HepG2 (cell line): Measurements from ENCODE around the gene CYSLTR2. TPM values are rescaled to one million over a fixed set of nuclear protein-coding genes. Genes with fewer than 3 reads are reported as not detected.

Experiments
- DRAP1 ChIP-seq: IDR thresholded peaks from 2 replicates; pipeline ENCODE4 v1.6.1; 2016; ENCODE audit warnings: missing genetic modification reagents, missing compliant biosample characterization
- FUBP1 ChIP-seq: sonication (generic); formaldehyde crosslinking; IDR thresholded peaks from 2 replicates; pipeline ENCODE4 v1.5.1; 2020; ENCODE audit warnings: missing genetic modification reagents, mild to moderate bottlenecking, borderline replicate concordance
- HNF4G ChIP-seq, 2 experiments: sonication (generic) in 1 of 2; formaldehyde crosslinking in 1 of 2; IDR thresholded peaks; 2 replicates each; pipeline versions ENCODE4 v1.4.0 to v1.6.1; 2011 to 2020; ENCODE audit warnings: borderline replicate concordance in 2 of 2, low read depth in 2 of 2, mild to moderate bottlenecking in 2 of 2, low read length in 1 of 2, missing genetic modification reagents in 1 of 2, moderate library complexity in 1 of 2
- ISL2 ChIP-seq: sonication (generic); formaldehyde crosslinking; IDR thresholded peaks from 2 replicates; pipeline ENCODE4 v1.5.0; 2020; ENCODE audit warnings: missing genetic modification reagents
- RNF219 ChIP-seq: sonication (generic); formaldehyde crosslinking; IDR thresholded peaks from 2 replicates; pipeline ENCODE4 v1.5.0; 2020; ENCODE audit warnings: mild to moderate bottlenecking, missing genetic modification reagents
- XBP1 ChIP-seq: sonication (generic); formaldehyde crosslinking; IDR thresholded peaks from 2 replicates; pipeline ENCODE4 v1.5.0; 2020; ENCODE audit warnings: missing genetic modification reagents
- ZBTB1 ChIP-seq: sonication (generic); formaldehyde crosslinking; IDR thresholded peaks from 2 replicates; pipeline ENCODE4 v1.4.0; 2020; ENCODE audit warnings: missing genetic modification reagents, borderline replicate concordance
- ZKSCAN1 ChIP-seq: fragments of 150-350 bp; IDR thresholded peaks from 2 replicates; pipeline ENCODE4 v1.6.1; 2014; ENCODE audit warnings: low read length
- ZNF672 ChIP-seq: sonication (generic); formaldehyde crosslinking; IDR thresholded peaks from 2 replicates; pipeline ENCODE4 v1.8.1; 2022; ENCODE audit warnings: missing genetic modification reagents
- polyA plus RNA-seq, 8 experiments: library from polyadenylated mRNA; depleted of rRNA in 3 of 8; stranded (reverse) in 7 of 8; unstranded in 1 of 8; fragments of >200 nt; fragmentation: Illumina TruSeq in 4 of 8; extraction: Trizol in 4 of 8; gene quantifications; 2 replicates each; pipeline versions ENCODE4 v1.2.1 to v1.2.3, GENCODE V29; 2011 to 2016; ENCODE audit warnings: low read depth in 4 of 8, missing spikeins in 1 of 8, mixed read lengths in 1 of 8; ENCODE audit not compliant: insufficient read depth in 1 of 8
- total RNA-seq, 5 experiments: library from RNA; depleted of rRNA; stranded (reverse); fragments of >200 nt; fragmentation: Illumina TruSeq; extraction: Trizol; gene quantifications; 2 replicates each; pipeline ENCODE4 v1.2.3, GENCODE V29; 2016; ENCODE audit warnings: low read depth in 1 of 5

Gene CYSLTR2
- total and polyA plus RNA-seq, 2 of the 13 experiments (the other 11 are each of a cell fraction or from before 2014, with no cell fraction given), result not detected

GRCh38 chr13:48656608-48657007, 2.9 kb downstream of the CYSLTR2 start (continued):
- TF ChIP-seq DRAP1 (CRISPR knock-in tag), result no peak
- no peak for TF ChIP-seq ZBTB1 (CRISPR knock-in tag)
- TF ChIP-seq HNF4G (IDR thresholded peaks at IDR 0.05; ENCODE audit: borderline replicate concordance, low read depth, low read length), result no peak
- TF ChIP-seq HNF4G (CRISPR knock-in tag; IDR thresholded peaks at IDR 0.05; ENCODE audit: borderline replicate concordance, low read depth), result no peak
- TF ChIP-seq FUBP1 (CRISPR knock-in tag), result no peak
- no peak for TF ChIP-seq RNF219
- peak; percentile 58; the same call in 1 of the 2 replicates for TF ChIP-seq ISL2 (CRISPR knock-in tag)
- TF ChIP-seq ZKSCAN1, result no peak
- no peak for TF ChIP-seq XBP1
- no peak for TF ChIP-seq ZNF672 (CRISPR knock-in tag)
